Stimulated activated CD4-positive, alpha-beta T cell treated with anti-CD3 and anti-CD28 coated beads, Interleukin-4, amount 100 ng/mL, for 1 hour (primary cell): ENCODE results near the gene ACTL6A.
A peak's percentile ranks its signal among the peaks of the same experiment; 100 is the strongest.

Experiments used
- DNase-seq: peaks from one replicate; pipeline ENCODE4 v3.0.0-alpha.2; 2020

Gene ACTL6A

GRCh38 chr3:179591313-179591712 lies 28.6 kb downstream of the ACTL6A start:
- DNase-seq = no peak

- no peak for DNase-seq
These were observed 36.8 kb downstream of the ACTL6A start for GRCh38 chr3:179599531-179599930.

DNA sequence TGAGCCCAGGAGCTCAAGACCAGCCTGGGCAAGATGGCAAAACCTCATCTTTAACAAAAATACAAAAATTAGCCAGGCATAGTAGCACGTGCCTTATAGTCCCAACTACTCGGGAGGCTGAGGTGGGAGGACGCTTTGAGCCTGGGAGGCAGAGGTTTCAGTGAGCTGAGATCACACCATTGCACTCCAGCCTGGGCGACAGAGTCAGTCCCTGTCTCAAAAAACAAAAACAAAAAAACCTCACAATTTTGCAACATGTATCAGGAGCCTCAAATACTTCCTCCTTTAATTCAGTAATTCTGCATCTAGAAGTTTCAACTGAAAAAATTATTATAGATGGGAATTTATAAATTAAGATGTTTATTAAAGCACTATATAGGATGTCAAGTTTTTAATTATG lies 40.6 kb downstream of the ACTL6A start:
- DNase-seq = no peak

DNA sequence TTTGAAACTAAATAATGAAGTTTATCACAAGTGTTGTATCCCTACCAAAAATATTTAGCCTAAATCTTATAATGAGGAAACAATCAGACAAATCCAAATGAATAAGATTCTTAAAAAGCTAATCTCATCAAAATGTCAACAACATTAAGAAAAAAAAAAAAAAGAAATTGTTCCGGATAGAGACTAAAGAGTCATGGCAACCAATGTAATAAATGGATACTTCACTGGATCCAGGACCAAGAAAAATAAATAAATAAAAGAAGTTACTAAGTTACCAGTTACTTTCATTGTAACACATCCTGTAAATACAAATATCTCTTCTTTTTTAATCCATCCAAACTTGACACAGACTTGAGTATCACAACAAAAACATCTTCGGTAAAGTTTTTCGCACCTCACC lies 41.1 kb downstream of the ACTL6A start:
- no peak for DNase-seq

DNA sequence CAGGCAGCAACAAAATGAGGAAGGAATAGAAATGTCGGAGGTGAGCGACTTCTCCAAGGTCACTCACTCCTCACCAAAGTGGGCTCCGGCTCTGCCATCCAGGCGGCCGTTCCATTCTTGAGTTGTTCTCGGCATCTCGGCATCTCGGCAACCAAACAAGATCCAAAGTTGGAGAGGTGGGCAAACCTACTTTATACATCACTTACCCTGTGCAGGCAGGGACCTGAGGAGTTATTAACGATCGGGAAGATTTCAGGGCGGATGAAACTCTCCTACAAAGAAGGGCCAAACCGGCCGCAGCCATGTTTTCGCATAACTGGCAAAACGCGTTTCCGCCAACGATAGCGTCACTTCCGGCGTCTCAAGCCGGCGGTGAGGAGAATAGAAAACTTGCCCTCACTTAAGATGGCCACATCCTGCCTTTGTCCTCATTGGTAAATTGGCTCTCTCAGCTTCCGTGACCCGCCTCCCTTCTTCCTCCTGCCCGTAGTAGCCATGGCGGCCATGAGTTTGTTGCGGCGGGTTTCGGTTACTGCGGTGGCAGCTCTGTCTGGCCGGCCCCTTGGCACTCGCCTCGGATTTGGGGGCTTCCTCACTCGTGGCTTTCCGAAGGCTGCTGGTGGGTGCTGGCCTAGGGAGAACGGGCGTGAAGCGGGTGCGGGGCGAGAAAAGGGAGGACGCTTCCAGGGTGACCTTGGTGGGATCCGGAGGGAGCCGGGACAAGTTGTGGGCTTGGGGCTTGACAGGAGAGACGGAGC lies 41.8 kb downstream of the ACTL6A start, which contains the start of the genes MRPL47 and NDUFB5:
Gene MRPL47 (minus strand): TSS at position 318 of the 758 bp plus-strand sequence. CDS start 14 bp downstream, at position 304.
Gene NDUFB5 (plus strand): TSS at position 474 of the 758 bp plus-strand sequence. CDS start 22 bp downstream, at position 496.
- peak; percentile 89 for DNase-seq

GRCh38 chr3:179606534-179607085 lies 43.9 kb downstream of the ACTL6A start:
- no peak for DNase-seq

- no peak for DNase-seq
These were observed 46.4 kb downstream of the ACTL6A start for GRCh38 chr3:179608931-179609720.

DNA sequence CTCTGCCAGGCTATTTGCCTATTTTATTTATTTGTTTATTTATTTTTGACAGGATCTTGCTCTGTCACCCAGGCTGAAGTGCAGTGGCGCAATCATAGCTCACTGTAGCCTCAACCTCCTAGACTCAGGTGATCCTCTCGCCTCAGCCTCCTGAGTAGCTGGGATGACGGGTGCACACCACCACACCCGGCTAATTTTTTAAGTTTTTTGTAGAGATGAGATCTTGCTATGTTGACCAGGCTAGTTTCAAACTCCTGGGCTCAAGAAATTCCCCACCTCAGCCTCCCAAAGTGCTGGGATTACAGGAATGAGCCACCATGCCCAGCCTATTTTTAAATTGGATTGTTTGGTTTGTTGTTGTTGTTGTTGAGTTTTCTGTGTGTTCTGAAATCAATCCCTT lies 47.3 kb downstream of the ACTL6A start:
- DNase-seq = no peak

DNA sequence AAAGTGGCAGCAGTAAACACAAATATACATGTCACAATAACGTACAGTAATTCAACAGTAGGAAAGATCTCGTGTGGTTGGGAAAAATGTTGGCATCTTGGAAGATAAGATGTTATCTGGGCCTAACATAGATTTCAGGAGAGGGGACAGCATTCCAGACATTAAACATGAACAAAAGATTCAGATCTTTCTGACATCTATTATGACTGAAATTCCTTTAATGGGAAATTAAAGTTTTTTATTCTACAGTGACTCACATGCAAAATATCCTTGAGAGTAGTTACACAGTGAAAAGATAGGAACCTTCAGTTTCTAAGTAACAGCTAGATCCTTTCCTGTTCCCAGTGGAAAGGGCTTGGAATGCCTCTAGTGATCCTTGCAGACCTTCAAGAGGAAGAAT lies 51.1 kb downstream of the ACTL6A start:
- DNase-seq = no peak

DNA sequence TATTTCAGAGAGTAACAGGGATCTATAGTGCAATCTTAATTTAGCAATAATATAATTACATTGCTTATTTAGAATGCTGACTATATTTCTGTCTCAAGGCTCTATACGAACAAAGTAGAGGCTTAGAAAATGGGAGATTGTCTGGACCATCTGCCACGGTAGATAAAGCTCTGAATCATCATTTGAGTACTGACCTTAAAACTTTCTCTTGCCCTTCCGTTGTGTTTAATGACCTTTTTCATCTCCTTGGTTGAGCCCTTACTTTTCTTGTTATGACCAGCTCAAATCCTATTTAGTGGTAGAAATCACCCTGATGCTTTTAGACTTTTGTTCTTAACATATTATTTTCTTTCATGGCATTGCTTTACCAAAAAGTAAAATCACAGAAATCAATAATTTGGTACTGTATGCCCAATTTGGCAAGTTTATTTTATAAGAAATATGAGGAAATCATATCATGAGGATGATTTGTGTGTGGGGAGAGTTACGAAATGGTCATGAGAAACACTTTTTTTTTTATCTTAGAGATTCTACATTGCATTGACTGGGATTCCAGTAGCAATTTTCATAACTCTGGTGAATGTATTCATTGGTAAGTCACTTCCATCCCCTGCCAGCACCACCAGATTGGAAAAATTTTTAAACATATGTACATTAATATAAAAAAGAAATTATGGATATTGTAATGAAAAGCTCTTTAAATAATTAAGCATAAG lies 52.9 kb downstream of the ACTL6A start:
- DNase-seq = no peak

GRCh38 chr3:179622023-179622422 lies 59.3 kb downstream of the ACTL6A start:
- no peak for DNase-seq

DNA sequence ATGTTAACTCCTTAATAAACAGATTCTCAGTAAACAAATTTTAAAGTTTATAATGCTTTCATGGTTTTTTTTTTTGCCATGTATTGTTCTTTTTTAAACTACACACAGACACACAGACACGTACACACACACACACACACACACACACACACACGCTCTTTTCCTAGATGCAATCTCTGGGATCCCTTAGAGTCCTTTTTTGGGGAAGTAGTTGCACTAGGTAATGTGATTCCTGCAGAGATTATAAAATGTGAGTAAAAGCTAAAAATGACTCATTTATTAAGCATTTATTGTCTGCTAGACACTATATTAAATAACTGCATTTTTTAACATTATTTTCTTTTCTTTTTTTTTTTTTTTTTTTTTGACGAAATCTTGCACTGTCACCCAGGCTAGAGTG lies 61.7 kb downstream of the ACTL6A start:
- no peak for DNase-seq

GRCh38 chr3:179630753-179631451 lies 68.2 kb downstream of the ACTL6A start:
- DNase-seq = no peak
